HG02852 (cell line): Measurements from ENCODE around the gene MALRD1.

Experiments
- ATAC-seq: cut with Tn5 transposase; IDR thresholded peaks from one replicate; pipeline ENCODE4 v1.9.1; 2021; ENCODE audit warnings: mild to moderate bottlenecking, moderate library complexity; ENCODE audit not compliant: unreplicated experiment

The MALRD1 gene

GRCh38 chr10:19048489-19048888, at the start of gene MALRD1:
MALRD1 (plus strand) TSS chr10:19048801; CDS start chr10:19048939, 138 bp downstream.
- no peak for ATAC-seq

GRCh38 chr10:19003341-19003740, 45.3 kb upstream of the MALRD1 start:
- no peak for ATAC-seq

- no peak for ATAC-seq
These were observed 36.5 kb upstream of the MALRD1 start for GRCh38 chr10:19012111-19012510.

- ATAC-seq, result no peak
These were observed 34.6 kb upstream of the MALRD1 start for GRCh38 chr10:19014034-19014433.

GRCh38 chr10:19014498-19014897, 34.1 kb upstream of the MALRD1 start:
- ATAC-seq, result no peak

GRCh38 chr10:19017116-19017890, 31.3 kb upstream of the MALRD1 start:
- ATAC-seq, result no peak

GRCh38 chr10:19021162-19021561, 27.4 kb upstream of the MALRD1 start:
- no peak for ATAC-seq

- no peak for ATAC-seq
These were observed 24.0 kb upstream of the MALRD1 start for GRCh38 chr10:19024611-19025010.

- ATAC-seq, result no peak
These were observed 16.8 kb upstream of the MALRD1 start for GRCh38 chr10:19031763-19032162.

- no peak for ATAC-seq
These were observed 14.9 kb upstream of the MALRD1 start for GRCh38 chr10:19033741-19034140.

- no peak for ATAC-seq
These were observed 7.4 kb upstream of the MALRD1 start for GRCh38 chr10:19041171-19041570.

GRCh38 chr10:19043431-19043830, 5.2 kb upstream of the MALRD1 start:
- no peak for ATAC-seq

GRCh38 chr10:19046679-19047078, 1.9 kb upstream of the MALRD1 start:
- ATAC-seq, result no peak

GRCh38 chr10:19048891-19049290, 290 bp downstream of the MALRD1 start:
- no peak for ATAC-seq

- no peak for ATAC-seq
These were observed 966 bp downstream of the MALRD1 start for GRCh38 chr10:19049567-19049966.

- ATAC-seq, result no peak
These were observed 5.8 kb downstream of the MALRD1 start for GRCh38 chr10:19054289-19054835.

- ATAC-seq, result no peak
These were observed 9.4 kb downstream of the MALRD1 start for GRCh38 chr10:19058046-19058445.

- ATAC-seq, result no peak
These were observed 15.4 kb downstream of the MALRD1 start for GRCh38 chr10:19063986-19064385.

- no peak for ATAC-seq
These were observed 23.3 kb downstream of the MALRD1 start for GRCh38 chr10:19071946-19072345.

GRCh38 chr10:19077276-19077675, 28.7 kb downstream of the MALRD1 start:
- no peak for ATAC-seq

- ATAC-seq, result no peak
These were observed 48.0 kb downstream of the MALRD1 start for GRCh38 chr10:19096501-19097073.

- ATAC-seq, result no peak
These were observed 48.5 kb downstream of the MALRD1 start for GRCh38 chr10:19097151-19097550.
